Neural cell (in vitro differentiated cells): Measurements from ENCODE around the gene CD27.

ENCODE experiments used
- CTCF ChIP-seq: fragments of 450-650 bp; IDR thresholded peaks from 2 replicates; pipeline ENCODE4 v1.5.1; 2014; ENCODE audit warnings: antibody characterized with exemption, mild to moderate bottlenecking, moderate library complexity; ENCODE audit not compliant: poor library complexity, severe bottlenecking
- EP300 ChIP-seq: fragments of 450-650 bp; conservative IDR thresholded peaks from 2 replicates; pipeline ENCODE4 v1.6.1; 2014; ENCODE audit warnings: antibody characterized with exemption, mild to moderate bottlenecking, moderate library complexity; ENCODE audit not compliant: poor library complexity, severe bottlenecking
- EZH2 ChIP-seq: fragments of 200-600, 300-800 bp; shearing (Covaris generic), sonication (generic); IDR thresholded peaks from 2 replicates; pipeline ENCODE4 v1.6.1; 2014; ENCODE audit warnings: antibody characterized with exemption, low read length, borderline replicate concordance, mild to moderate bottlenecking; ENCODE audit not compliant: insufficient read depth, poor library complexity, severe bottlenecking
- MXI1 ChIP-seq: fragments of 450-650 bp; conservative IDR thresholded peaks from 2 replicates; pipeline ENCODE4 v1.6.1; 2014; ENCODE audit warnings: antibody characterized with exemption, mild to moderate bottlenecking; ENCODE audit not compliant: poor library complexity, severe bottlenecking
- RAD21 ChIP-seq: fragments of 450-650 bp; conservative IDR thresholded peaks from 2 replicates; pipeline ENCODE4 v1.6.1; 2014; ENCODE audit warnings: antibody characterized with exemption, mild to moderate bottlenecking, moderate library complexity
- SMC3 ChIP-seq: fragments of 450-650 bp; conservative IDR thresholded peaks from 2 replicates; pipeline ENCODE4 v1.6.1; 2014; ENCODE audit warnings: antibody characterized with exemption, mild to moderate bottlenecking, moderate library complexity; ENCODE audit not compliant: poor library complexity
- TAF1 ChIP-seq: IDR thresholded peaks from 2 replicates; pipeline ENCODE4 v1.6.1; 2012; ENCODE audit warnings: low read depth

GRCh38 chr12:6424866-6425265 is 19.9 kb upstream of the CD27 start:
- TF ChIP-seq CTCF: no peak
- no peak for TF ChIP-seq EZH2
- no peak for TF ChIP-seq RAD21
- TF ChIP-seq TAF1: no peak
- no peak for TF ChIP-seq MXI1
- TF ChIP-seq SMC3: no peak
- TF ChIP-seq EP300: no peak
